GM12891 (cell line): ENCODE measurements around the gene GPS1.

Experiments
- PAX5 ChIP-seq: IDR thresholded peaks from 2 replicates; pipeline ENCODE4 v1.6.1; 2011; ENCODE audit warnings: low read length, moderate library complexity, mild to moderate bottlenecking; ENCODE audit not compliant: insufficient read depth, severe bottlenecking
- POLR2A ChIP-seq: IDR thresholded peaks from 2 replicates; pipeline ENCODE4 v1.6.1; 2011; ENCODE audit warnings: low read depth, low read length, control low read depth
- POLR2AphosphoS5 ChIP-seq: IDR thresholded peaks from 2 replicates; pipeline ENCODE4 v1.6.1; 2011; ENCODE audit warnings: low read depth, low read length, control low read depth
- POU2F2 ChIP-seq: IDR thresholded peaks from 2 replicates; pipeline ENCODE4 v1.6.1; 2011; ENCODE audit warnings: low read depth, mild to moderate bottlenecking, control low read depth, low read length, moderate library complexity
- TAF1 ChIP-seq: IDR thresholded peaks from 2 replicates; pipeline ENCODE4 v1.6.1; 2011; ENCODE audit warnings: low read depth, low read length, control low read depth

GRCh38 chr17:82065193-82065637 lies 13.5 kb downstream of the GPS1 start:
- no peak for TF ChIP-seq POLR2A
- no peak for TF ChIP-seq POLR2AphosphoS5
- no peak for TF ChIP-seq TAF1
- TF ChIP-seq PAX5: no peak
- TF ChIP-seq POU2F2: no peak
